ENCODE data around the gene CLIC1.

- TF ChIP-seq CTCF (IDR thresholded peaks at IDR 0.05) (no peak), POLR2A (IDR thresholded peaks at IDR 0.05; ENCODE audit: low read length) (no peak), HES2 (IDR thresholded peaks at IDR 0.05) (no peak), MYC (IDR thresholded peaks at IDR 0.05; ENCODE audit: borderline replicate concordance, low read length) (no peak)
Measured at GRCh38 chr6:31765910-31766794, 29.8 kb upstream of the CLIC1 start.

Measured in A549 (cell line).